GM12878 (cell line): ENCODE data around the gene DLX1. TPM values are rescaled to one million over a fixed set of nuclear protein-coding genes. Genes with fewer than 3 reads are reported as not detected.

Experiments
- ATAC-seq: fragments of 200-7000 bp; cut with Tn5 transposase; 3 replicates; pipeline ENCODE4 v1.9.1; 2020; ENCODE audit warnings: mild to moderate bottlenecking, moderate library complexity
- BruUV-seq: library from RNA; stranded (reverse); fragments of 400-500 nt; replicated peaks from 2 replicates; lab custom pipeline; 2021; lab: Mats Ljungman, UMichigan
- CTCF ChIA-PET: fragments of 300-600 bp; sonication (Branson Sonifier 250); formaldehyde crosslinking; extraction: SDS; loops from one replicate; lab custom pipeline; 2021; ENCODE audit warnings: inconsistent platforms; lab: Yijun Ruan, JAX
- POLR2A ChIA-PET: fragments of 350-600 bp; formaldehyde crosslinking; extraction: SDS; loops from one replicate; lab custom pipeline; 2021; ENCODE audit warnings: inconsistent platforms; lab: Charles Lee
- RAD21 ChIA-PET: fragments of 300-600 bp; sonication (Branson Sonifier 250); formaldehyde crosslinking; loops from one replicate; lab custom pipeline; 2023; ENCODE audit warnings: antibody characterized with exemption; ENCODE audit not compliant: unreplicated experiment; lab: Charles Lee
- SMC1A ChIA-PET: fragments of 300-600 bp; sonication (Branson Sonifier 250); formaldehyde crosslinking; loops from one replicate; lab custom pipeline; 2023; ENCODE audit not compliant: unreplicated experiment, uncharacterized antibody; lab: Charles Lee
- DNase-seq: peaks from one replicate; pipeline ENCODE4 v3.0.0-alpha.2; 2011; ENCODE audit warnings: low read depth, low spot score
- FAIRE-seq: peaks from 3 replicates; lab custom pipeline; 2011; peaks lifted over from hg19 to GRCh38; lab: Jason Lieb, UNC
- H2AFZ ChIP-seq: 2 replicates; pipeline ENCODE4 v1.6.0; 2011; ENCODE audit warnings: low read depth, low read length, control low read depth; ENCODE audit not compliant: control insufficient read depth
- H3K27ac ChIP-seq: 2 replicates; pipeline ENCODE4 v1.5.1; 2011; ENCODE audit warnings: control low read depth; ENCODE audit not compliant: control insufficient read depth, insufficient read depth
- H3K27me3 ChIP-seq, 2 experiments: replicated peaks in 1 of 2; 2 replicates each; pipeline versions ENCODE4 v1.6.0 to v1.6.1; 2011; ENCODE audit warnings: low read length in 1 of 2; ENCODE audit not compliant: control insufficient read depth in 2 of 2, insufficient read depth in 2 of 2
- H3K36me3 ChIP-seq, 2 experiments: 2 replicates each; pipeline ENCODE4 v1.5.1; 2011; ENCODE audit warnings: low read length in 1 of 2; ENCODE audit not compliant: control insufficient read depth in 2 of 2, insufficient read depth in 2 of 2
- H3K4me1 ChIP-seq: 2 replicates; pipeline ENCODE4 v1.6.1; 2011; ENCODE audit warnings: mild to moderate bottlenecking, low read length, moderate library complexity, mixed read lengths; ENCODE audit not compliant: control insufficient read depth, insufficient read depth
- H3K4me2 ChIP-seq: 2 replicates; pipeline ENCODE4 v1.6.0; 2011; ENCODE audit warnings: control low read depth; ENCODE audit not compliant: control insufficient read depth, insufficient read depth
- H3K4me3 ChIP-seq: fragments of 200-600 bp; sonication (generic); 2 replicates; pipeline ENCODE4 v1.5.1; 2016
- H3K79me2 ChIP-seq: 2 replicates; pipeline ENCODE4 v1.6.0; 2011; ENCODE audit warnings: low read length; ENCODE audit not compliant: control insufficient read depth, insufficient read depth
- H3K9ac ChIP-seq: 2 replicates; pipeline ENCODE4 v1.8.0; 2011; ENCODE audit warnings: low read length, control low read depth, mixed read lengths; ENCODE audit not compliant: control insufficient read depth, insufficient read depth
- H3K9me3 ChIP-seq: replicated peaks from 3 replicates; pipeline ENCODE4 v1.5.1; 2011; ENCODE audit warnings: mild to moderate bottlenecking, low read length; ENCODE audit not compliant: control insufficient read depth, insufficient read depth
- H4K20me1 ChIP-seq: 2 replicates; pipeline ENCODE4 v1.6.0; 2011; ENCODE audit not compliant: control insufficient read depth, insufficient read depth
- CHD1 ChIP-seq: IDR thresholded peaks from 2 replicates; pipeline ENCODE4 v1.6.1; 2012; ENCODE audit warnings: low read depth, low read length, improper control_type of control experiment
- NR2C2 ChIP-seq: IDR thresholded peaks from 2 replicates; pipeline ENCODE4 v1.6.1; 2011; ENCODE audit warnings: borderline replicate concordance, low read depth; ENCODE audit not compliant: control insufficient read depth, insufficient read length
- SUZ12 ChIP-seq: fragments of 200-600 bp; sonication (generic); IDR thresholded peaks from one replicate; pipeline ENCODE4 v1.6.1; 2018; ENCODE audit warnings: antibody characterized with exemption, mild to moderate bottlenecking; ENCODE audit not compliant: unreplicated experiment
- YY1 ChIP-seq: IDR thresholded peaks from 2 replicates; pipeline ENCODE4 v1.6.1; 2011; ENCODE audit warnings: low read depth, mild to moderate bottlenecking, low read length
- WGBS: methylation state at CpG from one replicate; pipeline ENCODE4 v1.1.6; 2016; ENCODE audit warnings: low lambda C conversion rate; ENCODE audit not compliant: insufficient replicate concordance, insufficient coverage; ENCODE audit errors: missing lambda C conversion rate; 5-methylcytosine and 5-hydroxymethylcytosine counted together
- in situ Hi-C: fragments of 300-500 bp; cut with MboI; formaldehyde crosslinking; loops from 9 replicates; pipeline ENCODE4 v1.14.3; 2018; ENCODE audit warnings: mixed read lengths
- intact Hi-C: fragments of 100-400 bp; cut with micrococcal nuclease; formaldehyde crosslinking; loops from one replicate; pipeline ENCODE4 v1.14.2; 2022; ENCODE audit not compliant: unreplicated experiment
- polyA plus RNA-seq, 11 experiments: library from polyadenylated mRNA; depleted of rRNA in 4 of 11; unstranded in 6 of 11; stranded (reverse) in 5 of 11; fragments of >200 nt; fragmentation: Nextera tagmentation in 4 of 11; fragmentation: Illumina TruSeq in 1 of 11; extraction: Ambion mirVana in 4 of 11; extraction: Trizol in 1 of 11; gene quantifications; 1 replicate in 1 of 11; 2 replicates in 10 of 11; pipeline versions ENCODE4 v1.2.1 to v1.2.3, GENCODE V29; 2011 to 2016; ENCODE audit warnings: inconsistent platforms in 2 of 11, missing spikeins in 2 of 11, low read depth in 1 of 11
- total RNA-seq, 4 experiments: library from RNA; depleted of rRNA in 3 of 4; stranded (reverse); fragments of >200 nt in 3 of 4; fragmentation: Illumina TruSeq in 1 of 4; extraction: Trizol in 1 of 4; gene quantifications; 2 replicates each; pipeline versions ENCODE4 v1.2.1 to v1.2.3, GENCODE V29; 2013 to 2021

The DLX1 gene
- total and polyA plus RNA-seq, 10 of the 15 experiments (the other 5 are each of a cell fraction or from before 2014, with no cell fraction given): 0.06 TPM; not detected in 9

GRCh38 chr2:172100080-172100934 is 15.0 kb downstream of the DLX1 start:
- H3K79me2 ChIP-seq: no peaks in the 10 kb centered on the region
- CTCF ChIA-PET: interaction anchor here (0.6 to 9.9 kb wide), 5 partner anchors 27 to 578 kb away, joined by 3 to 212 read pairs (median 3); no protein-coding TSS in a partner anchor
- peaks cover 39% of the 10 kb centered on the region for H3K4me1 ChIP-seq
- TF ChIP-seq SUZ12 (peak; percentile 80), NR2C2 (no peak), CHD1 (no peak), YY1 (0 out of 2 replicates have a peak, but pooled peaks have one; percentile 7)
- no peak overlapping the region for H3K27ac ChIP-seq
- WGBS: 4% methylated on average over 59 of the region's 72 CpGs
- H3K36me3 ChIP-seq: no peaks in the 10 kb centered on the region
- H3K4me3 ChIP-seq: peak overlapping the region; percentile 27; the same call in 1 of the 2 replicates
- BruUV-seq: no TSS peak
- no peaks in the 10 kb centered on the region for H3K9me3 ChIP-seq
- peaks cover 28 to 45% of the 10 kb centered on the region in 2 experiments for H3K27me3 ChIP-seq
- FAIRE-seq (no peak), DNase-seq (no peak), ATAC-seq (no peak)
- RAD21 ChIA-PET: interaction anchor here (0.9 kb wide), 1 partner anchor 448 kb away, joined by 3 read pairs; no protein-coding TSS in a partner anchor
- H2AFZ ChIP-seq: no peak overlapping the region; the same call in 1 of the 2 replicates
- SMC1A ChIA-PET: no interaction called here
- intact Hi-C loops (loop anchor here (5.0 to 10.0 kb wide), 2 partner anchors 103 to 146 kb away; partner anchors contain the start of gene METAP1D), in situ Hi-C loops (loop anchor here (10.0 to 25.0 kb wide), 3 partner anchors 288 to 1126 kb away; no protein-coding TSS in a partner anchor)
- POLR2A ChIA-PET: interaction anchor here (0.9 kb wide), 1 partner anchor 388 kb away, joined by 3 read pairs; no protein-coding TSS in a partner anchor
- peak overlapping the region; percentile 61 for H3K4me2 ChIP-seq
- no peak overlapping the region for H3K9ac ChIP-seq
- no peaks in the 10 kb centered on the region for H4K20me1 ChIP-seq
